Measurements from ENCODE around the gene SLC30A4.

- TF ChIP-seq CTCF (conservative IDR thresholded peaks at IDR 0.05 in 1 of 2, IDR thresholded peaks at IDR 0.05 in 1 of 2; ENCODE audit: low read depth in 1 of 2, low read length in 2 of 2) (no peak), EZH2 (IDR thresholded peaks at IDR 0.05; ENCODE audit: low read length, missing control alignments) (no peak)
These were observed 21.9 kb upstream of the SLC30A4 start for GRCh38 chr15:45544266-45545023.

All from fibroblast of lung (primary cell).